ENCODE results near the gene LGR6. TPM values are rescaled to one million over a fixed set of nuclear protein-coding genes. Genes with fewer than 3 reads are reported as not detected.

LGR6 gene
- total RNA-seq, 1 experiment from 2014 or later = 1.0 TPM

DNA sequence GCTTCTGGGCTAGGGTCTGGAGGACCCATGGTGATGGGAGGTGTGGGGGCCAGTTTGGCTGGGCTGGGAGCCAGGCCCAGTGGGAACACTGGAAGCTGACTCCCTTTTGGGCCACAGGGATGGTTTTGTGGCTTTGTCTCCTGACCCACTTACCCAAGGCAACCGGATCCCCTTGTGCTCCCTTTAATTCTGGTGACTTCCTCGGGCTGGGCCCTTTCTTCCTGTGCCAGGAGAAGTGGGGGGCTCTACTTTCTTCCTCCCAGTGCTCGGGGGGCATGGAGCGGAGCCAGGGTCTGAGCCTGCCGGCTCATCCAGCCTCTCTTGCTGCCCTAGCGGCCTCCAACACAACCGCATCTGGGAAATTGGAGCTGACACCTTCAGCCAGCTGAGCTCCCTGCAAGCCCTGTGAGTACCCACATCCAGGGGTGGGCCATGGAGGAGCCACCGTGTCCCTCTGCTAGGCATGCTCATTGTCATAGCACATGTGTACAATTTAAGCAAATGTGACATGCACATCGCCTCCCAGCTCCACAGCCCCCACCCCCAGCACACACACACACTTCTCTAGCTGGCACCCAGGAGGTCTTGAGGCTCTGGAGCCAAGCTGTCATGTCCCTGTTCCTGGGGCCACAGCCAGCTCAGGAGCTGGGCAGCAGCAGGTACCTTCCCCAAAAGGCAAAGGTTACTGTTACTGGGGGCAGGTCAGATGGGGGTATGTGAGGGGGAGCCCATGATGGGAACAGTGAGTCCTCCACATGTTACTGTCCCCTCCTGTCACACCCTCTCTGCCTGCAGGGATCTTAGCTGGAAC lies 113.1 kb downstream of the LGR6 start:
- Histone ChIP-seq H2BK12ac (ENCODE audit: insufficient read length, low read depth, low read length) (no peak overlapping the region), H3K14ac (ENCODE audit: insufficient read depth, low read length) (no peak overlapping the region; the same call in 1 of the 2 replicates), H2AFZ (ENCODE audit: low read length) (no peak overlapping the region), H2BK120ac (ENCODE audit: low read depth, low read length, poor library complexity, severe bottlenecking) (no peak overlapping the region), H4K20me1 (ENCODE audit: control insufficient read depth, insufficient read depth, insufficient read length) (no peaks in the 10 kb centered on the region), H4K8ac (replicated peaks; ENCODE audit: insufficient read length, low read depth, low read length) (no peak overlapping the region), H2BK15ac (ENCODE audit: low read depth, low read length) (no peak overlapping the region), H2BK5ac (ENCODE audit: insufficient read length, low read length) (no peak overlapping the region), H3K4ac (ENCODE audit: low read depth, low read length) (no peak overlapping the region), H3K4me2 (ENCODE audit: insufficient read depth, insufficient read length, low read length) (no peak overlapping the region), H3K9ac (ENCODE audit: extremely low read depth, insufficient read length, low read length) (no peak overlapping the region), H3T11ph (ENCODE audit: low read length) (no peak overlapping the region), H3K18ac (ENCODE audit: insufficient read length, low read depth, low read length) (no peak overlapping the region), H3K23me2 (ENCODE audit: insufficient read length, low read depth, low read length, poor library complexity, severe bottlenecking) (no peaks in the 10 kb centered on the region), H3K79me1 (ENCODE audit: insufficient read depth, low read depth, low read length, poor library complexity, severe bottlenecking) (no peaks in the 10 kb centered on the region), H3K23ac (ENCODE audit: insufficient read length, low read depth, low read length) (no peak overlapping the region), H4K5ac (ENCODE audit: insufficient read length, low read depth, low read length) (no peak overlapping the region), H2AK5ac (ENCODE audit: insufficient read length, low read length) (no peak overlapping the region), H3K27ac (ENCODE audit: insufficient read length, low read depth, low read length) (no peak overlapping the region), H4K91ac (ENCODE audit: insufficient read length, low read depth, low read length) (no peak overlapping the region), H3K9me3 (ENCODE audit: control insufficient read depth, low read depth, low read length) (no peaks in the 10 kb centered on the region), H3K27me3 (ENCODE audit: insufficient read depth, low read length) (no peaks in the 10 kb centered on the region), H3K4me1 (ENCODE audit: insufficient read depth, low read length) (no peaks in the 10 kb centered on the region), H3K56ac (ENCODE audit: insufficient read length, low read depth, low read length) (no peak overlapping the region), H2BK20ac (ENCODE audit: low read depth, low read length, poor library complexity, severe bottlenecking) (no peak overlapping the region), H3K79me2 (ENCODE audit: insufficient read depth, low read length) (no peaks in the 10 kb centered on the region)
- Mint-ChIP-seq H3K9me3 (no peaks in the 10 kb centered on the region), H3K27ac (no peak overlapping the region), H3K4me3 (no peak overlapping the region), H3K4me1 (peaks cover 0 to 5% of the 10 kb centered on the region in 2 experiments; a peak in 2 of 4 replicates), H3K27me3 (ENCODE audit: low read depth) (peaks cover 2% of the 10 kb centered on the region; the same call in 1 of the 2 replicates), H3K36me3 (ENCODE audit: insufficient read depth in 1 of 3, low read depth in 3 of 3) (no peaks in the 10 kb centered on the region)
- no CpG with 5 or more reads among the region's 9 CpGs for WGBS (ENCODE audit: extremely low coverage, insufficient read length, low lambda C conversion rate)
- TF ChIP-seq, protein P1, sequence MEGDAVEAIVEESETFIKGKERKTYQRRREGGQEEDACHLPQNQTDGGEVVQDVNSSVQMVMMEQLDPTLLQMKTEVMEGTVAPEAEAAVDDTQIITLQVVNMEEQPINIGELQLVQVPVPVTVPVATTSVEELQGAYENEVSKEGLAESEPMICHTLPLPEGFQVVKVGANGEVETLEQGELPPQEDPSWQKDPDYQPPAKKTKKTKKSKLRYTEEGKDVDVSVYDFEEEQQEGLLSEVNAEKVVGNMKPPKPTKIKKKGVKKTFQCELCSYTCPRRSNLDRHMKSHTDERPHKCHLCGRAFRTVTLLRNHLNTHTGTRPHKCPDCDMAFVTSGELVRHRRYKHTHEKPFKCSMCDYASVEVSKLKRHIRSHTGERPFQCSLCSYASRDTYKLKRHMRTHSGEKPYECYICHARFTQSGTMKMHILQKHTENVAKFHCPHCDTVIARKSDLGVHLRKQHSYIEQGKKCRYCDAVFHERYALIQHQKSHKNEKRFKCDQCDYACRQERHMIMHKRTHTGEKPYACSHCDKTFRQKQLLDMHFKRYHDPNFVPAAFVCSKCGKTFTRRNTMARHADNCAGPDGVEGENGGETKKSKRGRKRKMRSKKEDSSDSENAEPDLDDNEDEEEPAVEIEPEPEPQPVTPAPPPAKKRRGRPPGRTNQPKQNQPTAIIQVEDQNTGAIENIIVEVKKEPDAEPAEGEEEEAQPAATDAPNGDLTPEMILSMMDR (conservative IDR thresholded peaks at IDR 0.05) = no peak
- DNase-seq = no peak

Data from H9 (cell line).